ENCODE data around the gene LRRC36. TPM values are rescaled to one million over a fixed set of nuclear protein-coding genes. Genes with fewer than 3 reads are reported as not detected.
A peak's percentile ranks its signal among the peaks of the same experiment; 100 is the strongest.

The LRRC36 gene
- total and polyA plus RNA-seq, 9 of the 15 experiments (the other 6 are each of a cell fraction or from before 2014, with no cell fraction given), result 0.09 to 0.40 (median 0.17) TPM; not detected in 1

DNA sequence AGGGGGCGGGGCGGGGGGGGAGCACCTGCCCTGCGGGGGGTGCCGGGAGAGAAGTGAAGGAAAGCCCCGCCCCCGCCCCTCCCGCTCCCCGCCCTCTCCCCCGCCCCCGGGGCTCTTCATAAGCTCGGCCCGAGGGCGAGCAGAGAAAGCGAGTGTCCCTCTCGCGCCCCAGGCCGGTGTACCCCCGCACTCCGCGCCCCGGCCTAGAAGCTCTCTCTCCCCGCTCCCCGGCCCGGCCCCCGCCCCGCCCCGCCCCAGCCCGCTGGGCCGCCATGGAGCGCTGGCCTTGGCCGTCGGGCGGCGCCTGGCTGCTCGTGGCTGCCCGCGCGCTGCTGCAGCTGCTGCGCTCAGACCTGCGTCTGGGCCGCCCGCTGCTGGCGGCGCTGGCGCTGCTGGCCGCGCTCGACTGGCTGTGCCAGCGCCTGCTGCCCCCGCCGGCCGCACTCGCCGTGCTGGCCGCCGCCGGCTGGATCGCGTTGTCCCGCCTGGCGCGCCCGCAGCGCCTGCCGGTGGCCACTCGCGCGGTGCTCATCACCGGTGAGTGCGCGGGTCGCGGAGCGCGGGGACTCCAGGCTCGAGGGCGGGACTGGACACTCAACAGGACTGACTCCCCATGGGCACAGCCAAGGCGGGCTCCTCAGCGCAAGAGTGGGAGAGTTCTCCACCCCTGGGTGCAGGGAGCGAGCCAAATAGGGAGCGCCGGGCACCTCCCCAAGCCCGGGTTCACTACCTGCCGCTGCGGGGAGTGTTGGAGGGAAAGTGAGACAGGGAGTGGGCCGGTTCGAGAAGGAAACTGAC is 104.6 kb downstream of the LRRC36 start, which contains the start of gene HSD11B2 (continued):
- TF ChIP-seq SAFB2 (IDR thresholded peaks at IDR 0.05; ENCODE audit: borderline replicate concordance, low read depth, low read length, severe bottlenecking) (no peak), ZBTB8A (IDR thresholded peaks at IDR 0.05; ENCODE audit: partially characterized antibody) (no peak), TBP (optimal IDR thresholded peaks at IDR 0.05; ENCODE audit: low read depth, low read length) (peak; percentile 13), SETDB1 (IDR thresholded peaks at IDR 0.05; ENCODE audit: low read length) (no peak), SRSF9 (IDR thresholded peaks at IDR 0.05; ENCODE audit: borderline replicate concordance, low read depth, low read length) (no peak), RAD21 (CRISPR knock-in tag; conservative IDR thresholded peaks at IDR 0.05 in 1 of 2, IDR thresholded peaks at IDR 0.05 in 1 of 2) (peak in 1 of 2 experiments; percentile 5; a peak in 1 of 4 replicates), RBFOX2 (IDR thresholded peaks at IDR 0.05; ENCODE audit: low read depth, low read length) (no peak), MCM7 (IDR thresholded peaks at IDR 0.05) (no peak), ZEB2 (IDR thresholded peaks at IDR 0.05) (no peak), CBX2 (IDR thresholded peaks at IDR 0.05; ENCODE audit: insufficient read depth, low read length, poor library complexity, severe bottlenecking) (no peak), KLF10 (CRISPR knock-in tag; IDR thresholded peaks at IDR 0.05) (no peak), SNIP1 (IDR thresholded peaks at IDR 0.05; ENCODE audit: low read depth) (no peak), IRF2 (CRISPR knock-in tag; IDR thresholded peaks at IDR 0.05) (no peak), HNRNPLL (IDR thresholded peaks at IDR 0.05; ENCODE audit: low read depth, low read length, poor library complexity, severe bottlenecking) (no peak), FOXP1 (CRISPR knock-in tag; IDR thresholded peaks at IDR 0.05) (no peak)
- TF ChIP-seq, protein P1, sequence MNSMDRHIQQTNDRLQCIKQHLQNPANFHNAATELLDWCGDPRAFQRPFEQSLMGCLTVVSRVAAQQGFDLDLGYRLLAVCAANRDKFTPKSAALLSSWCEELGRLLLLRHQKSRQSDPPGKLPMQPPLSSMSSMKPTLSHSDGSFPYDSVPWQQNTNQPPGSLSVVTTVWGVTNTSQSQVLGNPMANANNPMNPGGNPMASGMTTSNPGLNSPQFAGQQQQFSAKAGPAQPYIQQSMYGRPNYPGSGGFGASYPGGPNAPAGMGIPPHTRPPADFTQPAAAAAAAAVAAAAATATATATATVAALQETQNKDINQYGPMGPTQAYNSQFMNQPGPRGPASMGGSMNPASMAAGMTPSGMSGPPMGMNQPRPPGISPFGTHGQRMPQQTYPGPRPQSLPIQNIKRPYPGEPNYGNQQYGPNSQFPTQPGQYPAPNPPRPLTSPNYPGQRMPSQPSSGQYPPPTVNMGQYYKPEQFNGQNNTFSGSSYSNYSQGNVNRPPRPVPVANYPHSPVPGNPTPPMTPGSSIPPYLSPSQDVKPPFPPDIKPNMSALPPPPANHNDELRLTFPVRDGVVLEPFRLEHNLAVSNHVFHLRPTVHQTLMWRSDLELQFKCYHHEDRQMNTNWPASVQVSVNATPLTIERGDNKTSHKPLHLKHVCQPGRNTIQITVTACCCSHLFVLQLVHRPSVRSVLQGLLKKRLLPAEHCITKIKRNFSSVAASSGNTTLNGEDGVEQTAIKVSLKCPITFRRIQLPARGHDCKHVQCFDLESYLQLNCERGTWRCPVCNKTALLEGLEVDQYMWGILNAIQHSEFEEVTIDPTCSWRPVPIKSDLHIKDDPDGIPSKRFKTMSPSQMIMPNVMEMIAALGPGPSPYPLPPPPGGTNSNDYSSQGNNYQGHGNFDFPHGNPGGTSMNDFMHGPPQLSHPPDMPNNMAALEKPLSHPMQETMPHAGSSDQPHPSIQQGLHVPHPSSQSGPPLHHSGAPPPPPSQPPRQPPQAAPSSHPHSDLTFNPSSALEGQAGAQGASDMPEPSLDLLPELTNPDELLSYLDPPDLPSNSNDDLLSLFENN (IDR thresholded peaks at IDR 0.05; ENCODE audit: low read depth in 2 of 2, low read length in 2 of 2), result no peak
- TF ChIP-seq, protein P2, sequence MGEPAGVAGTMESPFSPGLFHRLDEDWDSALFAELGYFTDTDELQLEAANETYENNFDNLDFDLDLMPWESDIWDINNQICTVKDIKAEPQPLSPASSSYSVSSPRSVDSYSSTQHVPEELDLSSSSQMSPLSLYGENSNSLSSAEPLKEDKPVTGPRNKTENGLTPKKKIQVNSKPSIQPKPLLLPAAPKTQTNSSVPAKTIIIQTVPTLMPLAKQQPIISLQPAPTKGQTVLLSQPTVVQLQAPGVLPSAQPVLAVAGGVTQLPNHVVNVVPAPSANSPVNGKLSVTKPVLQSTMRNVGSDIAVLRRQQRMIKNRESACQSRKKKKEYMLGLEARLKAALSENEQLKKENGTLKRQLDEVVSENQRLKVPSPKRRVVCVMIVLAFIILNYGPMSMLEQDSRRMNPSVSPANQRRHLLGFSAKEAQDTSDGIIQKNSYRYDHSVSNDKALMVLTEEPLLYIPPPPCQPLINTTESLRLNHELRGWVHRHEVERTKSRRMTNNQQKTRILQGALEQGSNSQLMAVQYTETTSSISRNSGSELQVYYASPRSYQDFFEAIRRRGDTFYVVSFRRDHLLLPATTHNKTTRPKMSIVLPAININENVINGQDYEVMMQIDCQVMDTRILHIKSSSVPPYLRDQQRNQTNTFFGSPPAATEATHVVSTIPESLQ (CRISPR knock-in tag; IDR thresholded peaks at IDR 0.05), result no peak
- TF ChIP-seq, protein P3, sequence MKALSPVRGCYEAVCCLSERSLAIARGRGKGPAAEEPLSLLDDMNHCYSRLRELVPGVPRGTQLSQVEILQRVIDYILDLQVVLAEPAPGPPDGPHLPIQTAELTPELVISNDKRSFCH (CRISPR knock-in tag; IDR thresholded peaks at IDR 0.05), result no peak
- TF ChIP-seq, protein P3 (tag; IDR thresholded peaks at IDR 0.05), result 0 out of 2 replicates have a peak, but pooled peaks have one; percentile 54

Measured in K562 (cell line).